ENCODE data around the gene CLEC18A. TPM values are rescaled to one million over a fixed set of nuclear protein-coding genes. Genes with fewer than 3 reads are reported as not detected.
"Not testable (repeated sequence)": the region's sequence is repeated elsewhere in the genome, so short reads cannot be mapped to it uniquely, and the experiment has no call there.

Gene CLEC18A
- total RNA-seq (2021; ENCODE audit: unreplicated experiment) (0.46 TPM), Bru-seq, nascent RNA (percentile 27 among the genes with signal in this experiment), BruChase-seq, experiment 1, labeled RNA remaining after a 2-hour chase (percentile 35 among the genes with signal in this experiment), BruChase-seq, experiment 2, labeled RNA remaining after a 6-hour chase (percentile 30 among the genes with signal in this experiment)
- 0.79 TPM for polyA plus RNA-seq (2012; ENCODE audit: insufficient read length)
- long read RNA-seq, result 0 reads

- peak; percentile 79 for ATAC-seq
- BruUV-seq (replicated peaks); H3K27me3 ChIP-seq (ENCODE audit: control insufficient read depth, insufficient read depth, low read length); POLR2A ChIA-PET; intact Hi-C loops (cut with micrococcal nuclease; ENCODE audit: unreplicated experiment); DNase-seq (ENCODE audit: low read depth, low spot score); H3K4me1 ChIP-seq (ENCODE audit: control insufficient read depth, insufficient read depth, low read length); CTCF ChIA-PET; H3K4me3 ChIP-seq (ENCODE audit: low read depth in 2 of 2, low read length in 2 of 2); H3K9me3 ChIP-seq (ENCODE audit: control insufficient read depth, insufficient read depth, low read depth, low read length); in situ Hi-C loops (cut with HindIII; ENCODE audit: low pct_unique_long_range_greater_than_20kb, low sequenced_read_pairs); H3K27ac ChIP-seq (ENCODE audit: low read length); H3K36me3 ChIP-seq (ENCODE audit: control insufficient read depth, insufficient read depth, low read length): not testable (repeated sequence)
These were observed at the start of gene CLEC18A for GRCh38 chr16:69951017-69951671. CLEC18A (plus strand) TSS chr16:69951334; CDS start chr16:69951367, 33 bp downstream.

- ChIA-PET CTCF (no interaction called here), POLR2A (no interaction called here)
- Histone ChIP-seq H3K9me3 (ENCODE audit: control insufficient read depth, insufficient read depth, low read depth, low read length) (no peaks in the 10 kb centered on the region), H3K36me3 (ENCODE audit: control insufficient read depth, insufficient read depth, low read length) (no peaks in the 10 kb centered on the region), H3K27ac (ENCODE audit: low read length) (no peak overlapping the region), H3K4me3 (ENCODE audit: low read depth in 2 of 2, low read length in 2 of 2) (no peak overlapping the region), H3K27me3 (ENCODE audit: control insufficient read depth, insufficient read depth, low read length) (no peaks in the 10 kb centered on the region), H3K4me1 (ENCODE audit: control insufficient read depth, insufficient read depth, low read length) (no peaks in the 10 kb centered on the region)
- DNase-seq (ENCODE audit: low read depth, low spot score), result no peak
- no peak for ATAC-seq
- in situ Hi-C loops (cut with HindIII; ENCODE audit: low pct_unique_long_range_greater_than_20kb, low sequenced_read_pairs), result no loop called here
- BruUV-seq (replicated peaks), result no TSS peak
- TF ChIP-seq REST (IDR thresholded peaks at IDR 0.05; ENCODE audit: insufficient read depth in 1 of 2, low read depth in 2 of 2, low read length in 1 of 2) (no peak), CTCF (IDR thresholded peaks at IDR 0.05) (no peak), TCF7L2 (IDR thresholded peaks at IDR 0.05; ENCODE audit: low read depth, low read length) (no peak), POLR2AphosphoS5 (IDR thresholded peaks at IDR 0.05; ENCODE audit: low read depth, low read length) (no peak), SIN3A (IDR thresholded peaks at IDR 0.05; ENCODE audit: borderline replicate concordance, insufficient read depth, low read depth, low read length) (no peak)
- intact Hi-C loops (cut with micrococcal nuclease; ENCODE audit: unreplicated experiment), result no loop called here
These were observed 47.2 kb upstream of the CLEC18A start for GRCh38 chr16:69903865-69904415.
